ENCODE data around the gene HNRNPU.

The HNRNPU gene

GRCh38 chr1:244864253-244865027 lies at the start of gene HNRNPU:
HNRNPU (minus strand) TSS chr1:244864543; CDS start chr1:244864307, 236 bp downstream.
- peak; percentile 64 to 97 (median 94) for DNase-seq

- no peak for DNase-seq
Measured at GRCh38 chr1:244913806-244914205, 49.5 kb upstream of the HNRNPU start.

- no peak for DNase-seq
Measured at GRCh38 chr1:244904119-244904518, 39.8 kb upstream of the HNRNPU start.

GRCh38 chr1:244901400-244902015 lies 37.2 kb upstream of the HNRNPU start:
- no peak for DNase-seq

- no peak for DNase-seq
Measured at GRCh38 chr1:244897476-244898254, 33.3 kb upstream of the HNRNPU start.

- DNase-seq, result no peak
Measured at GRCh38 chr1:244896550-244896949, 32.2 kb upstream of the HNRNPU start.

- DNase-seq, result no peak
Measured at GRCh38 chr1:244893836-244894235, 29.5 kb upstream of the HNRNPU start.

- no peak for DNase-seq
Measured at GRCh38 chr1:244887281-244887680, 22.9 kb upstream of the HNRNPU start.

- DNase-seq, result no peak
Measured at GRCh38 chr1:244881552-244882280, 17.4 kb upstream of the HNRNPU start.

- DNase-seq, result no peak
Measured at GRCh38 chr1:244878681-244879080, 14.3 kb upstream of the HNRNPU start.

- DNase-seq, result no peak
Measured at GRCh38 chr1:244876228-244876910, 12.0 kb upstream of the HNRNPU start.

- no peak for DNase-seq
Measured at GRCh38 chr1:244874974-244875579, 10.7 kb upstream of the HNRNPU start.

- DNase-seq, result no peak
Measured at GRCh38 chr1:244869950-244870349, 5.6 kb upstream of the HNRNPU start.

GRCh38 chr1:244869364-244869827 lies 5.1 kb upstream of the HNRNPU start:
- DNase-seq, result no peak

- no peak for DNase-seq
Measured at GRCh38 chr1:244868484-244869363, 4.4 kb upstream of the HNRNPU start.

GRCh38 chr1:244866355-244866754 lies 2.0 kb upstream of the HNRNPU start:
- DNase-seq, result no peak

GRCh38 chr1:244865820-244866219 lies 1.5 kb upstream of the HNRNPU start:
- no peak for DNase-seq

GRCh38 chr1:244865028-244865371 lies 657 bp upstream of the HNRNPU start:
- DNase-seq, result peak in 23 of 58 donors; percentile 12 to 69 (median 38)

All from anterior cingulate cortex (tissue), 58 donors.